Activated T-cell treated with anti-CD3 and anti-CD28 coated beads, Interleukin-2, amount 50 U/mL, for 4 hours (primary cell): ENCODE data around the gene PGBD5. TPM values are rescaled to one million over a fixed set of nuclear protein-coding genes. Genes with fewer than 3 reads are reported as not detected.

Experiments used
- ATAC-seq, 2 donors: fragments of 200-7000 bp; cut with Tn5 transposase; one replicate each; pipeline ENCODE4 v1.10.0; 2021
- DNase-seq: peaks from one replicate; pipeline ENCODE4 v3.0.0-alpha.2; 2020
- H3K27me3 Mint-ChIP-seq: one replicate; pipeline ENCODE4 v1.8.0; 2021; ENCODE audit warnings: low read depth, mixed read lengths
- H3K36me3 Mint-ChIP-seq: one replicate; pipeline ENCODE4 v1.8.0; 2022; ENCODE audit warnings: mixed read lengths; ENCODE audit not compliant: insufficient read depth
- H3K4me1 Mint-ChIP-seq: one replicate; pipeline ENCODE4 v1.8.0; 2021; ENCODE audit warnings: low read depth, mixed read lengths
- H3K4me3 Mint-ChIP-seq: one replicate; pipeline ENCODE4 v1.8.0; 2021; ENCODE audit warnings: mild to moderate bottlenecking, moderate library complexity, mixed read lengths
- H3K9me3 Mint-ChIP-seq: one replicate; pipeline ENCODE4 v1.8.0; 2021; ENCODE audit warnings: mixed read lengths
- total RNA-seq, 3 donors: library from RNA; stranded (reverse); gene quantifications; one replicate each; pipeline ENCODE4 v1.2.1, GENCODE V29; 2021

The PGBD5 gene
- total RNA-seq, 3 donors from 2014 or later: 0.08 to 0.10 TPM; not detected in 1

GRCh38 chr1:230395932-230396331 is 30.2 kb downstream of the PGBD5 start:
- H3K4me1 Mint-ChIP-seq: no peaks in the 10 kb centered on the region
- no peak for ATAC-seq
- no peaks in the 10 kb centered on the region for H3K36me3 Mint-ChIP-seq
- peaks cover 38% of the 10 kb centered on the region for H3K27me3 Mint-ChIP-seq
- no peaks in the 10 kb centered on the region for H3K9me3 Mint-ChIP-seq
- H3K4me3 Mint-ChIP-seq: no peak overlapping the region
- DNase-seq: no peak

- Mint-ChIP-seq H3K4me3 (no peak overlapping the region), H3K27me3 (peaks cover 38% of the 10 kb centered on the region), H3K4me1 (no peaks in the 10 kb centered on the region), H3K9me3 (no peaks in the 10 kb centered on the region), H3K36me3 (no peaks in the 10 kb centered on the region)
- DNase-seq (no peak), ATAC-seq (no peak)
Measured at GRCh38 chr1:230394741-230395140, 31.4 kb downstream of the PGBD5 start.

- peaks cover 36% of the 10 kb centered on the region for H3K27me3 Mint-ChIP-seq
- no peaks in the 10 kb centered on the region for H3K4me1 Mint-ChIP-seq
- ATAC-seq: no peak
- H3K36me3 Mint-ChIP-seq: no peaks in the 10 kb centered on the region
- H3K4me3 Mint-ChIP-seq: no peak overlapping the region
- no peaks in the 10 kb centered on the region for H3K9me3 Mint-ChIP-seq
- DNase-seq: no peak
Measured at GRCh38 chr1:230394134-230394533, 32.0 kb downstream of the PGBD5 start.

GRCh38 chr1:230393722-230394121 is 32.4 kb downstream of the PGBD5 start:
- H3K27me3 Mint-ChIP-seq: peaks cover 36% of the 10 kb centered on the region
- ATAC-seq: no peak
- H3K4me3 Mint-ChIP-seq: no peak overlapping the region

GRCh38 chr1:230392920-230393521 is 33.1 kb downstream of the PGBD5 start:
- DNase-seq (no peak), ATAC-seq (no peak)
- Mint-ChIP-seq H3K4me1 (no peaks in the 10 kb centered on the region), H3K36me3 (no peaks in the 10 kb centered on the region), H3K4me3 (no peak overlapping the region), H3K27me3 (peaks cover 33% of the 10 kb centered on the region), H3K9me3 (no peaks in the 10 kb centered on the region)

More at GRCh38 chr1:230393722-230394121, 32.4 kb downstream of the PGBD5 start:
- no peaks in the 10 kb centered on the region for H3K4me1 Mint-ChIP-seq
- H3K36me3 Mint-ChIP-seq: no peaks in the 10 kb centered on the region
- no peak for DNase-seq
- no peaks in the 10 kb centered on the region for H3K9me3 Mint-ChIP-seq

GRCh38 chr1:230392536-230392909 is 33.6 kb downstream of the PGBD5 start:
- no peak overlapping the region for H3K4me3 Mint-ChIP-seq
- no peaks in the 10 kb centered on the region for H3K9me3 Mint-ChIP-seq
- H3K4me1 Mint-ChIP-seq: no peaks in the 10 kb centered on the region
- H3K36me3 Mint-ChIP-seq: no peaks in the 10 kb centered on the region
- no peak for ATAC-seq
- no peak for DNase-seq
- peaks cover 33% of the 10 kb centered on the region for H3K27me3 Mint-ChIP-seq

- H3K4me3 Mint-ChIP-seq: no peak overlapping the region
- ATAC-seq: no peak
Measured at GRCh38 chr1:230391776-230392535, 34.2 kb downstream of the PGBD5 start.

GRCh38 chr1:230390371-230390770 is 35.8 kb downstream of the PGBD5 start:
- Mint-ChIP-seq H3K27me3 (peaks cover 25% of the 10 kb centered on the region), H3K9me3 (no peaks in the 10 kb centered on the region), H3K4me1 (no peaks in the 10 kb centered on the region), H3K36me3 (no peaks in the 10 kb centered on the region), H3K4me3 (no peak overlapping the region)
- ATAC-seq (no peak), DNase-seq (no peak)

More at GRCh38 chr1:230391776-230392535, 34.2 kb downstream of the PGBD5 start:
- no peaks in the 10 kb centered on the region for H3K4me1 Mint-ChIP-seq
- peaks cover 29% of the 10 kb centered on the region for H3K27me3 Mint-ChIP-seq
- no peaks in the 10 kb centered on the region for H3K36me3 Mint-ChIP-seq
- no peak for DNase-seq
- H3K9me3 Mint-ChIP-seq: no peaks in the 10 kb centered on the region

- H3K27me3 Mint-ChIP-seq: peaks cover 21% of the 10 kb centered on the region
- ATAC-seq: no peak
- H3K4me1 Mint-ChIP-seq: no peaks in the 10 kb centered on the region
- no peaks in the 10 kb centered on the region for H3K36me3 Mint-ChIP-seq
- no peak overlapping the region for H3K4me3 Mint-ChIP-seq
- DNase-seq: no peak
- H3K9me3 Mint-ChIP-seq: no peaks in the 10 kb centered on the region
Measured at GRCh38 chr1:230387876-230388275, 38.3 kb downstream of the PGBD5 start.

GRCh38 chr1:230387296-230387695 is 38.8 kb downstream of the PGBD5 start:
- no peak for ATAC-seq
- no peaks in the 10 kb centered on the region for H3K9me3 Mint-ChIP-seq

GRCh38 chr1:230386637-230387262 is 39.4 kb downstream of the PGBD5 start:
- Mint-ChIP-seq H3K4me1 (no peaks in the 10 kb centered on the region), H3K9me3 (no peaks in the 10 kb centered on the region), H3K36me3 (no peaks in the 10 kb centered on the region), H3K27me3 (peaks cover 19% of the 10 kb centered on the region), H3K4me3 (no peak overlapping the region)
- DNase-seq: no peak
- ATAC-seq: no peak

More at GRCh38 chr1:230387296-230387695, 38.8 kb downstream of the PGBD5 start:
- no peak overlapping the region for H3K4me3 Mint-ChIP-seq
- peaks cover 21% of the 10 kb centered on the region for H3K27me3 Mint-ChIP-seq
- H3K36me3 Mint-ChIP-seq: no peaks in the 10 kb centered on the region
- no peaks in the 10 kb centered on the region for H3K4me1 Mint-ChIP-seq
- no peak for DNase-seq

GRCh38 chr1:230385930-230386329 is 40.2 kb downstream of the PGBD5 start:
- peaks cover 15% of the 10 kb centered on the region for H3K27me3 Mint-ChIP-seq
- no peak for DNase-seq
- H3K36me3 Mint-ChIP-seq: no peaks in the 10 kb centered on the region
- ATAC-seq: no peak
- no peak overlapping the region for H3K4me3 Mint-ChIP-seq
- no peaks in the 10 kb centered on the region for H3K9me3 Mint-ChIP-seq
- no peaks in the 10 kb centered on the region for H3K4me1 Mint-ChIP-seq

- Mint-ChIP-seq H3K4me3 (no peak overlapping the region), H3K4me1 (no peaks in the 10 kb centered on the region), H3K27me3 (peaks cover 13% of the 10 kb centered on the region), H3K9me3 (no peaks in the 10 kb centered on the region), H3K36me3 (no peaks in the 10 kb centered on the region)
- DNase-seq: no peak
- ATAC-seq: no peak
Measured at GRCh38 chr1:230385158-230385450, 41.0 kb downstream of the PGBD5 start.

GRCh38 chr1:230384380-230385157 is 41.6 kb downstream of the PGBD5 start:
- Mint-ChIP-seq H3K4me1 (no peaks in the 10 kb centered on the region), H3K36me3 (no peaks in the 10 kb centered on the region), H3K27me3 (peaks cover 8% of the 10 kb centered on the region), H3K4me3 (no peak overlapping the region), H3K9me3 (peaks cover 4% of the 10 kb centered on the region)
- ATAC-seq: no peak
- no peak for DNase-seq
